GM18519 (cell line): ENCODE data around the gene PGLYRP3.

Experiments used
- ATAC-seq: cut with Tn5 transposase; IDR thresholded peaks from one replicate; pipeline ENCODE4 v1.9.1; 2021; ENCODE audit warnings: mild to moderate bottlenecking, moderate library complexity; ENCODE audit not compliant: unreplicated experiment, low FRiP score

PGLYRP3 gene

GRCh38 chr1:153312570-153313186, at the start of gene PGLYRP3:
Gene PGLYRP3 (minus strand): TSS chr1:153312952. CDS start chr1:153310665, 2,287 bp downstream.
- ATAC-seq: no peak

GRCh38 chr1:153362187-153362775, 49.5 kb upstream of the PGLYRP3 start:
- no peak for ATAC-seq

GRCh38 chr1:153361480-153362109, 48.8 kb upstream of the PGLYRP3 start:
- no peak for ATAC-seq

GRCh38 chr1:153360592-153361479, 48.1 kb upstream of the PGLYRP3 start:
- ATAC-seq: no peak

GRCh38 chr1:153360190-153360589, 47.4 kb upstream of the PGLYRP3 start:
- ATAC-seq: no peak

GRCh38 chr1:153359241-153359640, 46.5 kb upstream of the PGLYRP3 start:
- no peak for ATAC-seq

- no peak for ATAC-seq
Observed at GRCh38 chr1:153358691-153358975, 45.9 kb upstream of the PGLYRP3 start.

GRCh38 chr1:153357853-153358690, 45.3 kb upstream of the PGLYRP3 start, which contains the start of gene S100A9:
Gene S100A9 (plus strand): TSS chr1:153357854. CDS start chr1:153358284, 430 bp downstream.
- ATAC-seq: no peak

- ATAC-seq: no peak
Observed at GRCh38 chr1:153357076-153357852, 44.5 kb upstream of the PGLYRP3 start.

GRCh38 chr1:153356392-153357075, 43.8 kb upstream of the PGLYRP3 start:
- ATAC-seq: no peak

GRCh38 chr1:153355445-153356071, 42.8 kb upstream of the PGLYRP3 start:
- no peak for ATAC-seq

GRCh38 chr1:153354515-153355193, 41.9 kb upstream of the PGLYRP3 start:
- no peak for ATAC-seq

GRCh38 chr1:153353226-153353947, 40.6 kb upstream of the PGLYRP3 start:
- ATAC-seq: no peak

- no peak for ATAC-seq
Observed at GRCh38 chr1:153352523-153352922, 39.8 kb upstream of the PGLYRP3 start.

- ATAC-seq: no peak
Observed at GRCh38 chr1:153350321-153350957, 37.7 kb upstream of the PGLYRP3 start.

GRCh38 chr1:153349363-153350320, 36.9 kb upstream of the PGLYRP3 start:
- ATAC-seq: no peak
